Stimulated activated CD4-positive, alpha-beta T cell treated with anti-CD3 and anti-CD28 coated beads, Interleukin-4, amount 100 ng/mL, for 24 hours (primary cell): Measurements from ENCODE around the gene C19orf25.
"Not testable (repeated sequence)": the region's sequence is repeated elsewhere in the genome, so short reads cannot be mapped to it uniquely, and the experiment has no call there.

Experiments
- DNase-seq: peaks from one replicate; pipeline ENCODE4 v3.0.0-alpha.2; 2020

The C19orf25 gene

DNA sequence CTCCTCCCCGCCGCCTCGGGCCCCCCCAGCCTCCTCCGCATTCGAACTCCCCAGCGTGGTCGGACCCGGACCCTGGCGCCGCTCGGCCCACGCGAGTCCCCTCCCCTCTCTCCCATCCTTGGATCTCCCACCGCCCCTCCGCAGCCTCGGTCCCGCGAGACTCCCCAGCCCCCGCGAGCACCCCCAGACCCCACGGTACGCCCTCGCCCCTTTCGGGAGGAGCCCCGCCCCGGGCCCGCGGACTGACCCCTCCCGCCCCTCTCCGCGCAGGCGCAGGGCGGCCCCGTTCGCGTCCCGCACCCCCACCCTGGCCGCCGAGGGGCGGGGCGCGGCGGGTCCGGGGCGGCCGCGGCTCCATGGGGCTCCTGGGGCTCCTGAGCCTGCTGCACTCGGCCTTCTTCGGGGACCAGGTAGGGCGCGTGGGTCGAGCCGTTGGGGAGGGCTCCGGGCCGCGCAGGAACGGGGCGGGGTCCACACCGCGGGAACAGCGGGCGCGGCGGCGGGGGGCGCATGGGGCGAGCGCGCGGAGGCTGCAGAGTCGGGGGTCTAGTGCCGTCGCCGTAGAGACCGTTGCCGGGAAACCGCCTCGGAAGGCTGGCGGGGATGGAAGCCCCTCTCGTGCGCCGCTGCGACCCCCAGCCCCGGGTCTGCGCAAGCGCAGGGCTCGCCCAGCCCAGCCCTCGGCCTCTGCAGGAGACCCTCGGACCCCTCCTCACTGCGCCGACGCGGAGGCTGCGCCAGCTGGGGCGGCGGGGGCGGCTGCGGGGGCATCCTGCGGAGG is 32.9 kb downstream of the C19orf25 start:
- no peak for DNase-seq

DNA sequence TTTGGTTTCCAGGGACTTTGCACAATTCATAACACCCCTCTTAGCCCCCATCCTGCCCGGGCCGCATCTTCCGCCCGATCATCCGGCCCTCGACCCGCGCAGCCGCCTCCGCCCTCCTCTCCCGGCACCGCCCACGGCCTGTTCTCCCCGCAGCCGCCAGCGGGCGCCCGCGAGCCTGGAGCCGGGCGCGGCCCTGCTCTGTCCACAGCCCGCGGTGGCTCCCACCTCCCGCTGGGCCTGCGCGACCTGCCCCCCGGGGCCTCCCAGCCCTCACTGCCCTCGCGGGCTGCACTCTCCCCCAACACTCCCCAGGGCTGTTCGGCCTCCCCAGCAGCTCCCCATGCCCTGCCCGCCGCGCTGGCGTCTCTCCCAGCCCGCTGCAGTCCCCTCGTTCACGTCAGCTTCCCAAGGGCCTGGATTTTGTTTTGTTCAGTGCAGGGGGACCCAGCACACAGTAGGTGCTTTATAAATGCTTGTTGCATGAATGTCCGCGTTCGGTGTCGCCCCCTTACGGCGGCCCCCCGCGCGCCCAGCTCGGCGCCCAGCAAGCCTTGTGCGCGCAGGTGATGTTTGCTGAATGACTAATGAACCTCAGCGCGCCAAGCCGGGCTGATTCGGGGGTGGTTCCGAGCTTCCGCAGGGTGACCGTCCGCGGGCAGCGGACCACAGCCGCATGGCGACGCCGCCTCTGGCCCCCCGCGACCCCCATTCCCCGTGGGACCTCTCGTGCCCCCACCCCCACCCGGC is 33.7 kb downstream of the C19orf25 start:
- DNase-seq, result peak; percentile 77

DNA sequence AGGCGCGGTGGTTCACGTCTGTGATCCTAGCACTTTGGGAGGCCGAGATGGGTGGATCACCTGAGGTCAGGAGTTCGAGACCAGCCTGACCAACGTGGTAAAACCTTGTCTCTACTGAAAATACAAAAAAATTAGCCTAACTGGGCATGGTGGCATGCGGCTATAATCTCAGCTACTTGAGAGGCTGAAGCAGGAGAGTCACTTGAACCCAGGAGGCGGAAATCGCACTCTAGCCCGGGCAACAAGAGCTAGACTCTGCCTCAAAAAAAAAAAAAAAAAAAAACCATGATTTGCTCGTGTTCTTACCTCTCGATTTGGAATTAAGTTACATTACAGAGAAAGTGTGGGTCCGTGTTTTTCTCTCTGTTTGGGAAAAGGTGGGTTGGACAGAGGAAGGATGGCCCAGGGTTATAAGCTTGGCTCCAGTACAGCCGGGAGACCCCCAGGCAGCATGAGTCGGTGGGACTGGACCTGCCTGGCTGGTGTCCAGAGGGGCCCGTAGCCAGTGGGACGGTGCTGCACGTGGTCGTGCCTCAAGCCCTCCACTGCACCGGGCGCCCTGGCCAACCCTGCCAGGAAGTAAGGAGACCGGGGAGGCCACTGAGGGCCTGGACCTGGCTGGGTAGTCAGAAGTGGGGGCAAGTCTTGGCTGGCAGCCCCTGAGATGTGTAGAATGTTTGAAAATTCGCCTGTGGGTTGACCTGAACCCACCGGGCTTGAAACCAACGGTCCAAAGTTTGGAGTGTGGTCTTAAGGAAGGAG is 37.2 kb downstream of the C19orf25 start:
- no peak for DNase-seq

DNA sequence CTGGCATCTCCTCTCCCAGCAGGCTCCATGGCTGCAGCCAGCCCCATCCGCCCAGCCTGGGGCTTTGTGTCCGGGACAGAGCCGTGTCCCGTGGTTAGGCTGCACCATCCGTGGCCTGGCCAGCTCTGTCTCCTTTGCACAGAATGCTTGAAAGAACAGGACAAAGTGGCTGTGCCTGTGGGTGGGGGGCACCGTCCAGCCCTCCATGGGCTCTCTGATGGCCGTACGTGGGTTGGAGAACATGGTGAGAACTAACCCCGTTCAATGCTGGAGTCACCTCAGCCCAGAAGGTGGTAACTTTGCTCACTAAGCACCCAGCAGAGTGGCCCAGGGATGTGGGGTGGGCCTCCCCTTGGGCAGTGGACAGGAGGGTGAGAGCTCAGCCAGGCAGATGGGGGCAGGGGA is 38.0 kb downstream of the C19orf25 start:
- DNase-seq, result no peak

DNA sequence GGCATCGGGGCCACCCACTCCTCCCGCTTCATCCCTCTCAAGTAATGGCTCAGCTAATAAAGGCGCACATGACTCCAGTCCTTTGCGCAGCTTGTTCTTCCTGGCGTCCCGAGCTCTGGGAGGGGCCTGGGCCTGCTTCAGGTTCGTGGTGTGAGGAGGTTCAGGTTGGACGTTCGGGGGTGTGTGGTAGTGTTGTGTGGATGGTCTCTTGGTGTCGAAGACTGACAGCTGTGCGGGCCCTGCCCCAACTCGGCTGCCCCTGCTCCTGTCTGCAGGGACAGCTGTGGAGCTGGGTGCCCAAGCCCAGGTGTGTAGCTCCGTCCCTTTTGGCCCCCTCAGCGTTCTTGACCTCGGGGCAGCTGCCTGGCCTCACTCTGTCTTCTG is 38.6 kb downstream of the C19orf25 start:
- no peak for DNase-seq

DNA sequence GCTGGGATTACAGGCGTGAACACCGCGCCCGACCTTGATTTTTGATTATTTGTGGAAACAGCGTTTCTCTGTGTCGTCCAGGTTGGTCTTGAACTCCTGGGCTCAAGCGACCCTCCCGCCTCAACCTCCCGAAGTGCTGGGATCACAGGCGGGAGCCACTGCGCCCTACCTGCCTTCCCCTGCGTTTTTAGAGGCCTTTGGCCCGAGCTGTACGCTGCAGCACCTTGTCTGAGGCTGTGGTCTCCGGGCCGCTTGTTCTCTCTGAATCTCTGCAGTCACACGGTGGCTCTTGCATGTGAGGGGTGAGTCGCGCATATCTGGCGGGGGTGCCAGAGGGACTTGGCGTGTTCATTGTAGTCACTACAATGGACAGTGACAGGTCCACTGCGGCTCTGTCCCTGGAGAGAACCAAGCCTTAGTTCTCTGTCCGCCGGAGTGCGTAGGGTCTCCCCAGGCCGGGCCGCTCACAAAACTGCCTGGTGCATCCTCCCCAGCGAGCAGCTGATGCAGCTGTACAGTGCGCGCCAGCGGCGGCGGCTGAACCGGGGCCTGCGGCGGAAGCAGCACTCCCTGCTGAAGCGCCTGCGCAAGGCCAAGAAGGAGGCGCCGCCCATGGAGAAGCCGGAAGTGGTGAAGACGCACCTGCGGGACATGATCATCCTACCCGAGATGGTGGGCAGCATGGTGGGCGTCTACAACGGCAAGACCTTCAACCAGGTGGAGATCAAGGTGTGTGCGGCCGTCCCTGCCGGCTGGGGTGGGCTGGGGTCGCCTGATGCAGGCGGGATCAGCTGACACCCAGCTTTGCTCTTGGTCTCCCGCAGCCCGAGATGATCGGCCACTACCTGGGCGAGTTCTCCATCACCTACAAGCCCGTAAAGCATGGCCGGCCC is 39.2 kb downstream of the C19orf25 start:
- DNase-seq, result not testable (repeated sequence)

DNA sequence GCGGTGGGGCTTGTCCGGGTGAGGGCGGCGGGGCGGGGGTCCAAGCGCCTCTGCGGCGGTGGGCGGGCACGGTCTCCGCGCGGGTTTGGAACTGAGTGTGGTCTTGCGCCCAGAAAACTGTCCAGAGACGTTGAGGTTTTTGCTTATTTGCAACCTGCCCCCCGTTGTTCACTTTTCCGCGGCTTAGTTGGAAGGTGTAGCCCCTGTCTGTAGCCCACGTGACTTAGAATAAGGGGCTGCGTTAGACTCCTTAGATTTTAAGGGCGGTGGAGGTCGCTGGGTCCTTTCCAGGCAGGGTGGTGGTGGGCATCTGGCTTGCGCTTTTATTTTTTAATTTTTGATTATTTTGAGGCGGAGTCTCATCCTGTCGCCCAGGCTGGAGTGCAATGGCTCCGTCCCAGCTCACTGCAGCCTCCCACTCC is 40.1 kb downstream of the C19orf25 start:
- no peak for DNase-seq

DNA sequence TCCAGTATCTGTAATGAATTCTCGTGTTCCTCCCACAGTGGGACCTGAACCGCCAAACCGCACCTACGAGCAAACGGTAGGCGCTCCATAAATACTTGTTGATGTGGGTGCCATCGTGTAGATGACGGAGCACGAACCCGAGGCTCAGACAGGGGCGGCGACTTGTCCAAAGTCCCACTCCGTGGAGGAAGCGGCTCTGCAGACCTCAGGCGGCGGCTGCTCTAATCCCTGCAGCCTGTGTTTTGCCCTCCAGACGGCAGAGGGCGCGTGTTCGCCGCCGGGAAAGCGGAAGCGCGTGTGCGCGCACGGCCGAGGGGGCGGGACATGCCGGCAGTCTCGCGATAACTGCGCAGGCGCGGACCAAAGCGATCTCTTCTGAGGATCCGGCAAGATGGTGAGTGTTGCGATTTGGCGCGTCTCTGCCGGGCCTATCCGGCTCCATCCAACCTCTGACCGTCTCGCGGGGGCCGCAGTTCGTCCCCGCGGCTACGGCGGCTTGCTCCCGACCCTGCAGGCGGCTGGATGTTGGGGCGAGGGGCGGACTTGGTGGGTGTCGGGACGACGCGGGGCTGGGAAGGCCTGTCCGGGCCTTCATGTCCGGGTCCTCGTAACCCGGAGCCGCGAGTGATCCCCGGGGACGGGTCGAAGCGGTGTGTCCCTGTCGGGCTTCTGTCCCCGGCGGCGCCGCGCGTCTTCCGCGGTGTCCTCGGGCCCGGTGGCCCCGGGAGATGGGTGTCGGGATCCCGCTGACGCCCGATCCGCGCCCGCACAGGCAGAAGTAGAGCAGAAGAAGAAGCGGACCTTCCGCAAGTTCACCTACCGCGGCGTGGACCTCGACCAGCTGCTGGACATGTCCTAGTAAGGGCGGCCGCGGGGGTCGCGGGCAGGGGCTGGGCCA is 40.7 kb downstream of the C19orf25 start, which contains the start of gene RPS15:
RPS15 (plus strand) TSS at position 362 of the 898 bp plus-strand sequence; CDS start at position 392, 30 bp downstream.
- DNase-seq, result peak; percentile 97

DNA sequence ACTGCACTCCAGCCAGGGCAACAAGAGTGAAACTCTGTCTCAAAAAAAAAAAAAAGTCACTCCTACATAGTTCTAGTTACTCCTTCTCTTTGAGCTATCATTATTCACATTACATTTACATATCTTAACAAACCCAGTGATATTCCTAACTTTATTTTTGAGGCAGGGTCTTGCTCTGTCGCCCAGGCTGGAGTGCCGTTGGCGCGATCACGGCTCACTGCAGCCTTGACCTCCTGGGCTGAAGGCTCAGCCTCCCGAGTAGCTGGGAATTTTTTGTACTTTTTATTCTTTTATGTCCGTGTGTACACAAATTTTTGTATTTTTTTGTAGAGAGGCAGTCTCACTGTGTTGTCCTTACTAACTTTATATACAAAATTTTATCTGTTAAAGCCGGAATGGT is 41.4 kb downstream of the C19orf25 start:
- DNase-seq, result no peak

DNA sequence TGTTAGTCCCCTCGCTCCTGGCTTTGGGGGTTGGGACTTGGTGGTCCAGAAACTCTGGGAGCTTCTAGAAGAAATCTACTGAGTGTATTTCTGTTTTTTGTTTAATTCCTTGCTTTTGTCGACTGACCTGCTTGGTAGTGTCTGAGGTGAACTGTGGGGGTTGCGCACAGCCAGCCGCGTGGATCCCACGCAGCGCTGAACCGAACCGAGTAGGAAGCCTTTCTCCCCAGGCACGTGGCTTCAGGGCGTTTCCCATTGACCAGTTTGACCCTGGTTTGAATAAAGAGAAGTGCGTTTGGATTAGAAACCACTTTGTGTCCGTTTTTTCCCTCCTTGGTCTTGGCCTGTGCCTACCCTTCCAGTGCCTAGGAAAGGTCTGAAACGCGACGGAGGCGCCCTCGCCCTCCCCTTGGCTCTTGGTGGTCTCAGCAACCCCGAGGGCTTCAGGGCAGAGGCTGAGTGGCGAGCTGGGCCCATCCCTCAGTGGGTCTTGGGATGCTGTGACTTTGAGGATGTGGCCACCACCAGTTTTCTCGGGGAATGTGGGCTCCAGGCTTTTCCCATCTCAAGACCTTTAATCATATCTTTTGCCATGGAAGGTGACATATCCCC is 43.5 kb downstream of the C19orf25 start:
- no peak for DNase-seq

DNA sequence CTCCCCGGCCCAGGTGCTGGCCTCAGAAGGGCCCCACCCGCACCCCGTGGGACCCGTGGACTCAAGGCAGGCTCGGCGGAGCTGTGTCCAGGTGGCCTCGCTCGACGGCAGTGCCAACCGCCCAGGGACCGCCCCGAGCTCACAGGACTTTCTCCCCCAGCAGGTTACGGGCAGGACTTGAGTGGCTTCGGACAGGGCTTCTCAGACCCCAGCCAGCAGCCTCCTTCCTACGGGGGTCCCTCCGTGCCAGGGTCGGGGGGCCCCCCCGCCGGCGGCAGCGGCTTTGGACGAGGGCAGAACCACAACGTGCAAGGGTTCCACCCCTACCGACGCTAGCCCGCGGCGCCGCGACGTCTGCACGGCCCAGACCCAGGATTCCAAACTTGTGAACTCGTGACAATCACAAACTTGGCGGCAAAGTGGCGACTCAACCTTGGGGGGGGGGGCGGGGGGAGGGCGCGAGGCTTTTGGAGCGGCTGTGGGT is 44.4 kb downstream of the C19orf25 start:
- DNase-seq, result no peak

DNA sequence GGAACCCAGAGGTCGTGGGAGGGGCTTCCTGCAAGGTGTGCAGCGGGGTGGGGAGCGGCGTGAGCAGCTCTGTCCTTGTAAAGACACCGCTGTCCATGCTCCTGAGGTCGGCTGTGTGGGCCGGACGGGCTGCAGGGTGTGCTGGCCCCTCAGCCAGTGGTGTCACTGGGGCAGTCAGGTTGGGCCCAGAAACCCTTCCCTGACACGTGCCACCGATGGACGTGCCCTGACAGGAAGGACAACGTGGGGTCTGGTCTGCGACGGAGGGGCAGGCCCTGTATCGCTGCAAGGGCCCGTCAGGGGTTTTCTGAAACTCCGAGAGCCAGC is 45.0 kb downstream of the C19orf25 start:
- no peak for DNase-seq

DNA sequence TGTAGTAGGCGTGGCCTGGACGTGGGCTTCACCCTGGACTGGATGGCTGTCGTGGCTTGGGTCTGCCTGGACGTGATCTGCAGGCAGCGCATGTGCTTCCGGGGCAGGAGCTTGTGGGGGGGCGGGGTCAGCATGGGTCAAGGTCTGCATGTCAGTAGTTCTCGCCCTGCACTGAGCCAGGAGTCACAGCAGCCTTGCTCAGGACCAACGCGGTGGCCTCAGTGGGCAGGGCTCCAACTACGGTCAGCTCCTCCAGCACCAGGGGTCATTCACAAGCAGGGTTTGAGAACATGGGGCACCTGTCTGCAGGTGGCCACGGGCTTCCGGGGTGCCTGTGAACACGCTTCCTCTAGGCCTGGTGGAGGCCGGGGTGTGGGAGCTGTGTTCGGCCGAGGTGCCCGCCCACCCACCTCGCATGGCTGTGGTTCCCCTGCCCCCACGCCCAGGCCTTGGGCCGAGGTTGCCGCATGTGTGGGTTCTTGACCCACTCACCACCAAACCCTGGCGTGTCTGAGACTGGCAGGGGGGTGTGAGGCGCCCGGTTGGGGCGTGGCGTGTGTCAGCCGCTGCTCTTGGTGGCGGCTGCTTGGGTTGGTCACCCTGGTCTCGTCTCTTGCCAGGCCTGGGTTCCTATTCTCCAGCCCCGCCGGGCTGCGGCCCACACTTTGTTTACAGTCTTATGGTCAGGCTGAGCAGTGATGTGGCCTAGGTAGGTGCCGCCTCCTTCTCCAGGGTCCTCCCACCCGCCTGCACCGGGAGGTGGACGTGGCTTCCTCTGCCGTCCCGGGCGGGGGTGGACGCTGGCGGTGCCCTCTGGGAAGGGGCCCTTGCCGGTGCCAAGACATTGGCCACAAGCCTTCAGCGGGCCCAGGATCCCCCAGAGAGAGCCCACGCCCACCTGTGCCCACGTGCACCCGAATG is 45.6 kb downstream of the C19orf25 start:
- no peak for DNase-seq

DNA sequence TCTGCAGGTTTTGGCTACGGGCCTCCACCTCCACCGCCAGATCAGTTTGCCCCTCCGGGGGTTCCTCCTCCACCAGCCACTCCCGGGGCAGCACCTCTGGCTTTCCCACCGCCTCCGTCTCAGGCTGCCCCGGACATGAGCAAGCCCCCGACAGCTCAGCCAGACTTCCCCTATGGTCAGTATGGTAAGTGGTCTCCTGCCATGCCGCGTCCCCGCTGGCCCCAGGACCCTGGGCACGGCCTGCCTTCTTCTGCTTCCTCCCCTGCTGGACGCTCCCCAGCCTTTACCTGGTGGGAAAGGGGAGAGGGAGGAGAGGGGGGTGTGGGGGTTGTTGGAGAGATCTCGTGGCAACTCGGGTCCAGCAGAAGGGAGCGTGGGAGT is 46.5 kb downstream of the C19orf25 start:
- DNase-seq, result no peak

DNA sequence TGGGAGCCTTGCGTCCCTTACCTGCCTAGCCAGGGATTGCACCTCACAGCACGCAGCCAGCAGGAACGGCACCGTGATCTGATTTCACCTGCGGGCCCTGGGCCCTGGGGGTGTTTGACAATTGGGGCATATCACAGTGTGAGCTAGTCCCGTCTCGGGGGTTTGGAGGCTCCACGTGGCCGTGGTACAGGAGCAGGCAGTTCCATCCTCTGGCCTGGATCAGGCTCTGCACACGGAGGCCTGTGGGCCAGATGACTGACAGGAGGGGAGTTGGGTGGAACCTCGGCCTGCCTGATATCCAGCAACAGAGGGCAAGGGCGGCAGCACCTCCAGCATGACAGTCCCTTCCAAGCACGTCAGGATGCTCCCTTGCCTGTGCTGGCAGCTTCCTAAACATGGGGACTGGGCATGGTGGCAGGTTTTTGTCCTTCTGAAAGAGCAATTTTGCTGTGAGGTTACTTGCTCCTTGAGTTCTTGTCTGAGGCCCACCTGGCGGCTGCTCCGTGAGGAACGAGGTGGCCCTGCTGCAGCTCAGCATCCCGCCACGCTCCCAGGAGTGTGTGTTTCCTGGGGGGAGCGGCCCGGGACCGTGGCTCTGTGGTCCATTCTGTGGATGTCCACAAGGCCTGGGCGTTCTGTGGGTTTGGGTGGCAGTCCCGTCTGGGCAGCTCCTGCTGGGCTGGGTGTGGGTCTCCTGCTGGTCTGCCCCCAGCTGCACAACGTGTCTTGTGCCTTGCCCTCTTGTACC is 47.1 kb downstream of the C19orf25 start:
- no peak for DNase-seq

DNA sequence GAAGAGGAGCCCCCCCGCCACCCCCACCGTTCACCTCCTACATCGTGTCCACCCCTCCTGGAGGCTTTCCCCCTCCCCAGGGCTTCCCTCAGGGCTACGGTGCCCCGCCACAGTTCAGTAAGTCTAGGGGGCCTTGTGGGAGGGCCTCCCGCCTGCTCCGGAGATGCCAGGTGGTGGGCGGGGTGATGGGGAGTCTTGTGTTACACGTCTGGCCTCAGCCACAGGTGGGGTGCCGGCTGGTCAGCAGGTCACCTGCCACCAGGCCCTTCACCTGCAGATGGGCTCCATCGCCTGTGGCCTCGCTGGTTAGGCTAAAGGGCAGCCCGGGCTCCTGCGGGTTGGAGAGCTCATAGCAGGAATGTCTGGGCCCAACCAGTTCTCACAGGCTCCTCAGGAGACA is 48.8 kb downstream of the C19orf25 start:
- no peak for DNase-seq

DNA sequence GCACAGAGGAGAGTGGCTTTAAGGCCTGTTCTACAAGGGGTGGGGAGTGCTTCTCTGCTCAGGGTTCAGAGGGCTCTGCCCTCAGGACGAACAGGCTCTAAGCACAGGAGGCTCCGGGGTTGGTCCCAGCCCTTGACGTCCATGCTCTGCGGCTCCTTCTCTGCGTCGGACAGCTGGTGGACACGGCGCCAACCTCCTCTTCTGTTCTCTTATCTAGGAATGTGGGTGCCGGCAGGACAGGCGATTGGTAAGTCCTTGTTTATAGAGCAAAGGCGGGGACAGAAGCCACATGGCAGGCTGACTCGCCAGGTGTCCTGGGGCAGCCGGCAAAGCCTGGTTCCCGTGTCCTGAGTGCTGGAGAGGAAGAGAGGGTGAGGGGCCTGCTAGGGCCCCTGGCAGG is 49.3 kb downstream of the C19orf25 start:
- DNase-seq, result no peak

DNA sequence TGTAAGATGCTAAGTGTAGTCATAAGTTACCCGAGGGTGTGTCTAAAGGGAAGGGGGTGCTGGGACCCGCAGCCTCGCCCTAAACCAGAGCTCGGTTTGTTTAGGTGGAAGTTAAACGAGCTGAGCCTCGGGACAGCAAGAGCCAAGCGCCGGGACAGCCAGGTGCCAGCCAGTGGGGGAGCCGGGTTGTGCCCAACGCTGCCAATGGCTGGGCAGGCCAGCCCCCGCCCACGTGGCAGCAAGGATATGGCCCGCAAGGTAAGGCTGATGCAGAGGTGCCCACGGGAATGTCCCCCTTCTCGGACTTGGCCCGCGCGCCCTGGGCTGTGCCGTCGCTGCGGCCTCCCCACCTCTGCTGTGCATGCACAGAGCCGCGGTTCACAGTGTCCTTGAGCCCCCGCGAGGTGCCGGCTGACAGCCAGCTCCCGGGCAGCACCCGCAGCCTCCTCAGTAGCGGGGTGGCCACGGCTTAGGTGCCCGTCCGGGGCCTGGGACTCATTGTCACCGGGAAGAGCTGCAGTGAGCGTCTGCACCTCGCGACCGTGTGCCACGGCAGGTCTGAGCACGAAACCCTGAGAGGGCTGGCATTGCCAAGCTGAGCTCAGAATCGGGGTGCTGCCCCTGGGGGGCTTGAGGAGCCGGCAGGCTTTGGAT is 50.1 kb downstream of the C19orf25 start:
- no peak for DNase-seq
